HCT116 (cell line): ENCODE measurements around the gene CTIF. TPM values are rescaled to one million over a fixed set of nuclear protein-coding genes. Genes with fewer than 3 reads are reported as not detected.

Experiments
- ATAC-seq: fragments of 200-7000 bp; cut with Tn5 transposase; 2 replicates; pipeline ENCODE4 v1.9.1; 2020; ENCODE audit warnings: mild to moderate bottlenecking, moderate library complexity
- BruUV-seq: library from RNA; stranded (reverse); fragments of 400-500 nt; replicated peaks from 2 replicates; lab custom pipeline; 2021; lab: Mats Ljungman, UMichigan
- CTCF ChIA-PET: fragments of 300-600 bp; sonication (Branson Sonifier 250); formaldehyde crosslinking; loops from one replicate; lab custom pipeline; 2021; ENCODE audit warnings: antibody characterized with exemption; lab: Charles Lee
- POLR2A ChIA-PET: fragments of 300-600, 350-600 bp; sonication (Branson Sonifier 250); formaldehyde crosslinking; loops from one replicate; lab custom pipeline; 2021; ENCODE audit warnings: antibody characterized with exemption; lab: Charles Lee
- RAD21 ChIA-PET, 2 experiments: fragments of 300-600 bp; sonication (Branson Sonifier 250); formaldehyde crosslinking; loops; one replicate each; lab custom pipeline; 2023; ENCODE audit warnings: low total read pairs in 2 of 2; ENCODE audit not compliant: uncharacterized antibody in 2 of 2, unreplicated experiment in 2 of 2, low non-redundant PET in 1 of 2; lab: Charles Lee
- DNase-seq: peaks from one replicate; pipeline ENCODE4 v3.0.0-alpha.2; 2010; ENCODE audit warnings: low read depth, low spot score
- H2AFZ ChIP-seq: fragments of 200-600 bp; shearing (Covaris generic), sonication (generic); 2 replicates; pipeline ENCODE4 v1.6.1; 2017; ENCODE audit warnings: low read depth, mixed run types, mixed read lengths, antibody characterized with exemption, low read length; ENCODE audit not compliant: poor library complexity, severe bottlenecking
- H3K27ac ChIP-seq: 2 replicates; pipeline ENCODE4 v1.5.1; 2012; ENCODE audit warnings: low read depth, low read length
- H3K27me3 ChIP-seq: fragments of 200-600 bp; sonication (generic); 2 replicates; pipeline ENCODE4 v1.6.1; 2016; ENCODE audit warnings: mixed run types, low read length, mixed read lengths; ENCODE audit not compliant: insufficient read depth
- H3K36me3 ChIP-seq, 2 experiments: fragments of 200-500 bp in 1 of 2; fragments of 200-600 bp in 1 of 2; sonication (Bioruptor generic) in 1 of 2; sonication (generic) in 1 of 2; 2 replicates each; pipeline versions ENCODE4 v1.5.1 to v1.6.1; 2014 to 2016; ENCODE audit warnings: low read length in 2 of 2, inconsistent platforms in 1 of 2, mixed read lengths in 1 of 2, mixed run types in 1 of 2; ENCODE audit not compliant: insufficient read depth in 2 of 2, control insufficient read depth in 1 of 2
- H3K4me1 ChIP-seq, 2 experiments: fragments of 200-600 bp in 1 of 2; sonication (generic) in 1 of 2; 2 replicates each; pipeline versions ENCODE4 v1.5.1 to v1.6.1; 2012 to 2017; ENCODE audit warnings: low read length in 2 of 2, inconsistent platforms in 1 of 2, mild to moderate bottlenecking in 1 of 2, mixed read lengths in 1 of 2, mixed run types in 1 of 2, moderate library complexity in 1 of 2; ENCODE audit not compliant: insufficient read depth in 2 of 2, control insufficient read depth in 1 of 2
- H3K4me2 ChIP-seq: fragments of 200-600 bp; sonication (generic); 2 replicates; pipeline ENCODE4 v1.6.1; 2017; ENCODE audit warnings: mixed run types, low read length, mixed read lengths
- H3K4me3 ChIP-seq, 2 experiments: fragments of 200-600 bp in 1 of 2; sonication (generic) in 1 of 2; replicated peaks in 1 of 2; 2 replicates each; pipeline ENCODE4 v1.5.1; 2011 to 2016; ENCODE audit warnings: low read length in 2 of 2, control low read depth in 1 of 2, low read depth in 1 of 2, mild to moderate bottlenecking in 1 of 2, mixed read lengths in 1 of 2, mixed run types in 1 of 2
- H3K79me2 ChIP-seq: fragments of 200-600 bp; sonication (generic); 2 replicates; pipeline ENCODE4 v1.6.1; 2017; ENCODE audit warnings: mild to moderate bottlenecking, mixed run types, low read length, moderate library complexity, mixed read lengths; ENCODE audit not compliant: insufficient read depth
- H3K9ac ChIP-seq: fragments of 200-600 bp; sonication (generic); 2 replicates; pipeline ENCODE4 v1.6.1; 2016; ENCODE audit warnings: low read length, mixed read lengths
- H3K9me2 ChIP-seq: fragments of 200-600 bp; sonication (generic), shearing (Covaris generic); 2 replicates; pipeline ENCODE4 v1.6.1; 2017; ENCODE audit warnings: mixed run types, mild to moderate bottlenecking, moderate library complexity; ENCODE audit not compliant: insufficient read depth
- H3K9me3 ChIP-seq, 2 experiments: fragments of 200-500 bp in 1 of 2; fragments of 200-600 bp in 1 of 2; sonication (Bioruptor generic) in 1 of 2; sonication (generic) in 1 of 2; 2 replicates each; pipeline ENCODE4 v1.6.1; 2014 to 2017; ENCODE audit warnings: low read length in 2 of 2, mixed read lengths in 2 of 2, inconsistent platforms in 1 of 2, low read depth in 1 of 2, mild to moderate bottlenecking in 1 of 2, mixed run types in 1 of 2, moderate library complexity in 1 of 2; ENCODE audit not compliant: control insufficient read depth in 1 of 2, insufficient read depth in 1 of 2
- H4K20me1 ChIP-seq: fragments of 200-600 bp; sonication (generic), shearing (Covaris generic); 2 replicates; pipeline ENCODE4 v1.6.1; 2017; ENCODE audit warnings: mixed run types, mild to moderate bottlenecking, moderate library complexity; ENCODE audit not compliant: insufficient read depth
- ATF3 ChIP-seq: IDR thresholded peaks from 2 replicates; pipeline ENCODE4 v1.6.1; 2012
- CEBPB ChIP-seq: IDR thresholded peaks from 2 replicates; pipeline ENCODE4 v1.6.1; 2012; ENCODE audit warnings: low read depth
- EGR1 ChIP-seq: IDR thresholded peaks from 2 replicates; pipeline ENCODE4 v1.6.1; 2012; ENCODE audit warnings: low read depth
- ELF1 ChIP-seq: IDR thresholded peaks from 2 replicates; pipeline ENCODE4 v1.6.1; 2012; ENCODE audit warnings: low read depth, borderline replicate concordance
- EZH2 ChIP-seq: fragments of 200-600 bp; sonication (generic); IDR thresholded peaks from 2 replicates; pipeline ENCODE4 v1.6.1; 2017; ENCODE audit warnings: antibody characterized with exemption, mixed run types
- POLR2A ChIP-seq: IDR thresholded peaks from 2 replicates; pipeline ENCODE4 v1.7.0; 2011; ENCODE audit warnings: borderline replicate concordance; ENCODE audit not compliant: insufficient read depth, insufficient read length; ENCODE audit errors: extremely low read depth
- REST ChIP-seq: IDR thresholded peaks from 2 replicates; pipeline ENCODE4 v1.6.1; 2012; ENCODE audit warnings: low read depth
- SP1 ChIP-seq: IDR thresholded peaks from 2 replicates; pipeline ENCODE4 v1.6.1; 2012; ENCODE audit warnings: low read depth
- SRF ChIP-seq: IDR thresholded peaks from 2 replicates; pipeline ENCODE4 v1.6.1; 2012; ENCODE audit warnings: low read depth
- YY1 ChIP-seq: IDR thresholded peaks from 2 replicates; pipeline ENCODE4 v1.6.1; 2011; ENCODE audit warnings: low read length, low read depth, moderate library complexity, mild to moderate bottlenecking; ENCODE audit not compliant: insufficient replicate concordance; ENCODE audit errors: extremely low read depth
- ZBTB33 ChIP-seq: IDR thresholded peaks from 2 replicates; pipeline ENCODE4 v1.6.1; 2011; ENCODE audit warnings: mild to moderate bottlenecking, low read length, moderate library complexity; ENCODE audit not compliant: insufficient replicate concordance; ENCODE audit errors: extremely low read depth
- ZNF274 ChIP-seq: fragments of 200-500 bp; sonication (Bioruptor generic); IDR thresholded peaks from 2 replicates; pipeline ENCODE4 v1.6.1; 2014; ENCODE audit warnings: mild to moderate bottlenecking, low read depth, low read length, inconsistent platforms
- intact Hi-C: fragments of 100-400 bp; cut with micrococcal nuclease; formaldehyde crosslinking; loops from 2 replicates; pipeline ENCODE4 v1.10.0; 2022
- total RNA-seq: library from RNA; stranded (reverse); gene quantifications from one replicate; pipeline ENCODE4 v1.2.1, GENCODE V29; 2021; ENCODE audit not compliant: unreplicated experiment

CTIF gene
- total RNA-seq, 1 experiment from 2014 or later: 19.7 TPM

- Histone ChIP-seq H3K27me3 (peaks cover 8% of the 10 kb centered on the region; the same call in 1 of the 2 replicates), H3K27ac (no peak overlapping the region), H3K36me3 (no peaks in the 10 kb centered on the region), H3K9me3 (no peaks in the 10 kb centered on the region), H3K4me1 (peaks cover 2 to 7% of the 10 kb centered on the region in 2 experiments; a peak in 3 of 4 replicates), H2AFZ (no peak overlapping the region), H3K79me2 (no peaks in the 10 kb centered on the region), H3K4me3 (no peak overlapping the region), H3K4me2 (no peak overlapping the region), H3K9me2 (no peaks in the 10 kb centered on the region), H4K20me1 (no peaks in the 10 kb centered on the region), H3K9ac (no peak overlapping the region)
- TF ChIP-seq POLR2A: no peak
- TF ChIP-seq ATF3: no peak
- no peak for TF ChIP-seq EZH2
- no peak for TF ChIP-seq ZBTB33
- no peak for TF ChIP-seq SP1
- no peak for TF ChIP-seq EGR1
- no peak for TF ChIP-seq YY1
- no peak for TF ChIP-seq ELF1
- TF ChIP-seq CEBPB: no peak
- no peak for TF ChIP-seq REST
- TF ChIP-seq SRF: no peak
- TF ChIP-seq ZNF274: no peak
- intact Hi-C loops: loop anchor here (5.0 kb wide), 1 partner anchor 232 kb away; no protein-coding TSS in a partner anchor
- DNase-seq: no peak
- no TSS peak for BruUV-seq
- ChIA-PET CTCF (no interaction called here), RAD21 (no interaction called here), POLR2A (no interaction called here)
- no peak for ATAC-seq
Measured at GRCh38 chr18:48909721-48910120, 370.9 kb downstream of the CTIF start.
